Neural cell (in vitro differentiated cells): Measurements from ENCODE around the gene ZCCHC4. TPM values are rescaled to one million over a fixed set of nuclear protein-coding genes. Genes with fewer than 3 reads are reported as not detected.
A peak's percentile ranks its signal among the peaks of the same experiment; 100 is the strongest.

Source experiments
- H2AFZ ChIP-seq: fragments of 200-600, 300-800 bp; sonication (generic), shearing (Covaris generic); 2 replicates; pipeline ENCODE4 v1.6.0; 2014; ENCODE audit warnings: low read depth, mild to moderate bottlenecking, antibody characterized with exemption, low read length, moderate library complexity
- H3F3A ChIP-seq: fragments of 200-600 bp; shearing (Covaris generic); 2 replicates; pipeline ENCODE4 v1.6.1; 2016; ENCODE audit warnings: mild to moderate bottlenecking, moderate library complexity, mixed read lengths, antibody characterized with exemption, low read length; ENCODE audit not compliant: insufficient read depth, poor library complexity, severe bottlenecking
- H3K27ac ChIP-seq: fragments of 200-600, 300-800 bp; sonication (generic), shearing (Covaris generic); 2 replicates; pipeline ENCODE4 v1.5.1; 2014; ENCODE audit warnings: mild to moderate bottlenecking, low read length, moderate library complexity
- H3K27me3 ChIP-seq: fragments of 300-800, 200-600 bp; sonication (generic), shearing (Covaris generic); 2 replicates; pipeline ENCODE4 v1.6.0; 2014; ENCODE audit warnings: mild to moderate bottlenecking, low read depth, low read length, moderate library complexity; ENCODE audit not compliant: insufficient read depth
- H3K36me3 ChIP-seq: fragments of 300-800, 200-600 bp; sonication (generic), shearing (Covaris generic); 2 replicates; pipeline ENCODE4 v1.5.1; 2014; ENCODE audit warnings: mild to moderate bottlenecking, antibody characterized with exemption, low read length, moderate library complexity; ENCODE audit not compliant: insufficient read depth
- H3K4me2 ChIP-seq: fragments of 300-800, 200-600 bp; sonication (generic), shearing (Covaris generic); 2 replicates; pipeline ENCODE4 v1.6.0; 2014; ENCODE audit warnings: mild to moderate bottlenecking, low read length
- H3K4me3 ChIP-seq: fragments of 300-800, 200-600 bp; sonication (generic), shearing (Covaris generic); 2 replicates; pipeline ENCODE4 v1.5.1; 2014; ENCODE audit warnings: mild to moderate bottlenecking, low read length, moderate library complexity
- H3K79me2 ChIP-seq: fragments of 200-600 bp; shearing (Covaris generic); replicated peaks from 2 replicates; pipeline ENCODE4 v1.6.0; 2014; ENCODE audit warnings: mild to moderate bottlenecking, low read length, moderate library complexity; ENCODE audit not compliant: insufficient read depth
- H3K9ac ChIP-seq: fragments of 300-800, 200-600 bp; sonication (generic), shearing (Covaris generic); 2 replicates; pipeline ENCODE4 v1.6.1; 2016; ENCODE audit warnings: mild to moderate bottlenecking, low read length, mixed read lengths
- H3K9me2 ChIP-seq: fragments of 200-600 bp; shearing (Covaris generic); 2 replicates; pipeline ENCODE4 v1.6.1; 2016; ENCODE audit warnings: mild to moderate bottlenecking, low read length, mixed read lengths; ENCODE audit not compliant: insufficient read depth
- H3K9me3 ChIP-seq: fragments of 200-600, 300-800 bp; sonication (generic), shearing (Covaris generic); 2 replicates; pipeline ENCODE4 v1.6.1; 2016; ENCODE audit warnings: mild to moderate bottlenecking, mixed run types, low read length, moderate library complexity, mixed read lengths
- H4K20me1 ChIP-seq: fragments of 200-600 bp; shearing (Covaris generic); 2 replicates; pipeline ENCODE4 v1.6.1; 2016; ENCODE audit warnings: mild to moderate bottlenecking, mixed run types; ENCODE audit not compliant: insufficient read depth
- CTCF ChIP-seq: fragments of 450-650 bp; IDR thresholded peaks from 2 replicates; pipeline ENCODE4 v1.5.1; 2014; ENCODE audit warnings: antibody characterized with exemption, mild to moderate bottlenecking, moderate library complexity; ENCODE audit not compliant: poor library complexity, severe bottlenecking
- EP300 ChIP-seq: fragments of 450-650 bp; conservative IDR thresholded peaks from 2 replicates; pipeline ENCODE4 v1.6.1; 2014; ENCODE audit warnings: antibody characterized with exemption, mild to moderate bottlenecking, moderate library complexity; ENCODE audit not compliant: poor library complexity, severe bottlenecking
- MXI1 ChIP-seq: fragments of 450-650 bp; conservative IDR thresholded peaks from 2 replicates; pipeline ENCODE4 v1.6.1; 2014; ENCODE audit warnings: antibody characterized with exemption, mild to moderate bottlenecking; ENCODE audit not compliant: poor library complexity, severe bottlenecking
- POLR2AphosphoS5 ChIP-seq: IDR thresholded peaks from 2 replicates; pipeline ENCODE4 v1.6.1; 2012
- RAD21 ChIP-seq: fragments of 450-650 bp; conservative IDR thresholded peaks from 2 replicates; pipeline ENCODE4 v1.6.1; 2014; ENCODE audit warnings: antibody characterized with exemption, mild to moderate bottlenecking, moderate library complexity
- REST ChIP-seq: IDR thresholded peaks from 2 replicates; pipeline ENCODE4 v1.6.1; 2012; ENCODE audit warnings: borderline replicate concordance
- SMC3 ChIP-seq: fragments of 450-650 bp; conservative IDR thresholded peaks from 2 replicates; pipeline ENCODE4 v1.6.1; 2014; ENCODE audit warnings: antibody characterized with exemption, mild to moderate bottlenecking, moderate library complexity; ENCODE audit not compliant: poor library complexity
- polyA plus RNA-seq: library from polyadenylated mRNA; depleted of rRNA; stranded (reverse); fragments of >200 nt; gene quantifications from 2 replicates; pipeline ENCODE4 v1.2.3, GENCODE V29; 2014

ZCCHC4 gene
- polyA plus RNA-seq, 1 donor from 2014 or later: 8.6 TPM

- H4K20me1 ChIP-seq: no peaks in the 10 kb centered on the region
- H2AFZ ChIP-seq: no peak overlapping the region
- no peaks in the 10 kb centered on the region for H3K36me3 ChIP-seq
- H3K9ac ChIP-seq: no peak overlapping the region
- H3K4me2 ChIP-seq: no peak overlapping the region
- H3K27me3 ChIP-seq: no peaks in the 10 kb centered on the region
- no peaks in the 10 kb centered on the region for H3K79me2 ChIP-seq
- TF ChIP-seq POLR2AphosphoS5: no peak
- TF ChIP-seq CTCF: peak; percentile 85
- TF ChIP-seq EP300: no peak
- peak; percentile 89 for TF ChIP-seq RAD21
- peak; percentile 85 for TF ChIP-seq SMC3
- no peak overlapping the region for H3K27ac ChIP-seq
- H3K4me3 ChIP-seq: no peak overlapping the region
- H3F3A ChIP-seq: peaks cover 5% of the 10 kb centered on the region
- H3K9me2 ChIP-seq: no peaks in the 10 kb centered on the region
- no peaks in the 10 kb centered on the region for H3K9me3 ChIP-seq
These were observed 54.5 kb downstream of the ZCCHC4 start for GRCh38 chr4:25367004-25367621.

- H3K79me2 ChIP-seq: no peaks in the 10 kb centered on the region
- no peaks in the 10 kb centered on the region for H3K9me3 ChIP-seq
- H4K20me1 ChIP-seq: no peaks in the 10 kb centered on the region
- no peak overlapping the region for H3K4me3 ChIP-seq
- TF ChIP-seq POLR2AphosphoS5 (no peak), EP300 (no peak)
- no peak overlapping the region for H3K9ac ChIP-seq
- peaks cover 5% of the 10 kb centered on the region for H3F3A ChIP-seq
- no peak overlapping the region for H2AFZ ChIP-seq
- no peaks in the 10 kb centered on the region for H3K9me2 ChIP-seq
- H3K36me3 ChIP-seq: no peaks in the 10 kb centered on the region
- no peaks in the 10 kb centered on the region for H3K27me3 ChIP-seq
- no peak overlapping the region for H3K4me2 ChIP-seq
- H3K27ac ChIP-seq: no peak overlapping the region
These were observed 55.3 kb downstream of the ZCCHC4 start for GRCh38 chr4:25367877-25368276.

- H2AFZ ChIP-seq: no peak overlapping the region
- no peaks in the 10 kb centered on the region for H3K27me3 ChIP-seq
- H3K27ac ChIP-seq: no peak overlapping the region
- no peaks in the 10 kb centered on the region for H3K36me3 ChIP-seq
- H3K4me2 ChIP-seq: no peak overlapping the region
- peaks cover 5% of the 10 kb centered on the region for H3F3A ChIP-seq
- H4K20me1 ChIP-seq: no peaks in the 10 kb centered on the region
- TF ChIP-seq EP300 (no peak), SMC3 (no peak), POLR2AphosphoS5 (no peak), CTCF (no peak), REST (no peak), MXI1 (no peak)
- no peak overlapping the region for H3K9ac ChIP-seq
- H3K9me2 ChIP-seq: no peaks in the 10 kb centered on the region
- H3K4me3 ChIP-seq: no peak overlapping the region
- H3K79me2 ChIP-seq: no peaks in the 10 kb centered on the region
- no peaks in the 10 kb centered on the region for H3K9me3 ChIP-seq
These were observed 55.7 kb downstream of the ZCCHC4 start for GRCh38 chr4:25368315-25368714.
